Lung (tissue), 12 donors: ENCODE results near the gene AUP1. TPM values are rescaled to one million over a fixed set of nuclear protein-coding genes. Genes with fewer than 3 reads are reported as not detected.

Experiments used
- ATAC-seq: fragments of 200-7000 bp; cut with Tn5 transposase; one replicate; pipeline ENCODE4 v1.9.1; 2020; ENCODE audit warnings: moderate number of reproducible peaks; ENCODE audit not compliant: insufficient read depth, low FRiP score
- DNase-seq, 3 donors: peaks; one replicate each; pipeline ENCODE4 v3.0.0-alpha.2; 2013 to 2017
- H3K27ac ChIP-seq, 2 donors: one replicate each; pipeline ENCODE4 v1.5.1; 2013; ENCODE audit warnings: mild to moderate bottlenecking in 2 of 2, moderate library complexity in 2 of 2, control low read depth in 1 of 2, inconsistent platforms in 1 of 2, low read depth in 1 of 2, low read length in 1 of 2
- H3K27me3 ChIP-seq, 3 donors: one replicate each; pipeline ENCODE4 v1.5.1; 2013; ENCODE audit warnings: low read length in 2 of 3; ENCODE audit not compliant: control insufficient read depth in 3 of 3, insufficient read depth in 3 of 3
- H3K36me3 ChIP-seq, 4 donors: one replicate each; pipeline ENCODE4 v1.5.1; 2013; ENCODE audit warnings: low read length in 4 of 4, mild to moderate bottlenecking in 1 of 4, moderate library complexity in 1 of 4; ENCODE audit not compliant: control insufficient read depth in 4 of 4, insufficient read depth in 4 of 4
- H3K4me1 ChIP-seq, 5 donors: one replicate each; pipeline ENCODE4 v1.5.1; 2013; ENCODE audit warnings: low read length in 5 of 5, mild to moderate bottlenecking in 2 of 5, moderate library complexity in 1 of 5; ENCODE audit not compliant: control insufficient read depth in 5 of 5, insufficient read depth in 5 of 5
- H3K4me3 ChIP-seq: one replicate; pipeline ENCODE4 v1.5.1; 2013; ENCODE audit warnings: mild to moderate bottlenecking, control low read depth, moderate library complexity
- H3K9ac ChIP-seq, 2 donors: one replicate each; pipeline ENCODE4 v1.5.1; 2013; ENCODE audit warnings: low read length in 2 of 2, control low read depth in 1 of 2; ENCODE audit not compliant: insufficient read depth in 1 of 2
- H3K9me3 ChIP-seq, 4 donors: one replicate each; pipeline ENCODE4 v1.5.1; 2013; ENCODE audit warnings: low read length in 3 of 4, mild to moderate bottlenecking in 1 of 4, moderate library complexity in 1 of 4; ENCODE audit not compliant: control insufficient read depth in 4 of 4, insufficient read depth in 3 of 4
- WGBS, 2 donors: extraction: QIAGEN DNeasy Blood & Tissue Kit; methylation state at CpG; one replicate each; pipeline ENCODE4 v1.1.7; 2013; 5-methylcytosine and 5-hydroxymethylcytosine counted together
- polyA plus RNA-seq, 2 donors: library from polyadenylated mRNA; stranded (reverse); fragments of 200-250 nt; gene quantifications; one replicate each; pipeline ENCODE4 v1.2.1, GENCODE V29; 2013
- total RNA-seq, 2 donors: library from RNA; depleted of rRNA in 1 of 2; stranded (reverse); fragments of >200 nt in 1 of 2; gene quantifications; one replicate each; pipeline ENCODE4 v1.2.1, GENCODE V29; 2014 to 2021
- TF ChIP-seq, protein P1 (sequence below): IDR thresholded peaks from 2 replicates; pipeline ENCODE4 v1.5.1; 2012; ENCODE audit warnings: mild to moderate bottlenecking; ENCODE audit errors: control extremely low read depth, extremely low read depth
- donor health status: control.
- donor health status: control.
- donor health status: Bipolar disorder and iron deficiency.
- donor health status: healthy.
- donor health status: DM: yes; HTN: yes; CAD: no.

AUP1 gene
- total and polyA plus RNA-seq, 4 donors: 65.6 to 185 (median 129) TPM

DNA sequence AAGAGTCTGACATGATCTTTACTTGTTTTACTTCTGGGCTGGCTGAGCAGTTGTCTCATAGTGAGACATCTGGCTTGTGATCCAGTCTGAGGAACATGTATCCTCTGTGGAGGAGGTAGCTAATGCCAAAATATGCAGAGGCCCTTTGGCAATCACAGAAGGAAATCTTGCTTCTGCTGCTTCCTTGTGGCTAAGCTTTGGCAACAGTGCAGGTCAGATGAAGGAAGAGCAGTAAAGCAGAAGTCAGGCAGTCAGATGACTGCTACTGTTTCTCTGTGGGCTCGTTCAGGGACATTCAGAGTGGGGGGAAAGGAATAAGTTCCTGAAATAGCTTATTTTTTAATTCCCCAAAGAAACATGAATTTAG, 47.3 kb upstream of the AUP1 start:
- H3K4me1 ChIP-seq: no peaks in the 10 kb centered on the region
- H3K36me3 ChIP-seq: no peaks in the 10 kb centered on the region
- no peaks in the 10 kb centered on the region for H3K27me3 ChIP-seq
- TF ChIP-seq, protein P1, sequence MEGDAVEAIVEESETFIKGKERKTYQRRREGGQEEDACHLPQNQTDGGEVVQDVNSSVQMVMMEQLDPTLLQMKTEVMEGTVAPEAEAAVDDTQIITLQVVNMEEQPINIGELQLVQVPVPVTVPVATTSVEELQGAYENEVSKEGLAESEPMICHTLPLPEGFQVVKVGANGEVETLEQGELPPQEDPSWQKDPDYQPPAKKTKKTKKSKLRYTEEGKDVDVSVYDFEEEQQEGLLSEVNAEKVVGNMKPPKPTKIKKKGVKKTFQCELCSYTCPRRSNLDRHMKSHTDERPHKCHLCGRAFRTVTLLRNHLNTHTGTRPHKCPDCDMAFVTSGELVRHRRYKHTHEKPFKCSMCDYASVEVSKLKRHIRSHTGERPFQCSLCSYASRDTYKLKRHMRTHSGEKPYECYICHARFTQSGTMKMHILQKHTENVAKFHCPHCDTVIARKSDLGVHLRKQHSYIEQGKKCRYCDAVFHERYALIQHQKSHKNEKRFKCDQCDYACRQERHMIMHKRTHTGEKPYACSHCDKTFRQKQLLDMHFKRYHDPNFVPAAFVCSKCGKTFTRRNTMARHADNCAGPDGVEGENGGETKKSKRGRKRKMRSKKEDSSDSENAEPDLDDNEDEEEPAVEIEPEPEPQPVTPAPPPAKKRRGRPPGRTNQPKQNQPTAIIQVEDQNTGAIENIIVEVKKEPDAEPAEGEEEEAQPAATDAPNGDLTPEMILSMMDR: no peak
- WGBS, 2 donors: 17 to 35% methylated on average over 1 of the region's 1 CpG
- no peak overlapping the region for H3K27ac ChIP-seq
- ATAC-seq (peak; percentile 49), DNase-seq (peak in 2 of 3 donors; percentile 11 to 35)
- no peaks in the 10 kb centered on the region for H3K9me3 ChIP-seq
- no peak overlapping the region for H3K4me3 ChIP-seq
- H3K9ac ChIP-seq: no peak overlapping the region

DNA sequence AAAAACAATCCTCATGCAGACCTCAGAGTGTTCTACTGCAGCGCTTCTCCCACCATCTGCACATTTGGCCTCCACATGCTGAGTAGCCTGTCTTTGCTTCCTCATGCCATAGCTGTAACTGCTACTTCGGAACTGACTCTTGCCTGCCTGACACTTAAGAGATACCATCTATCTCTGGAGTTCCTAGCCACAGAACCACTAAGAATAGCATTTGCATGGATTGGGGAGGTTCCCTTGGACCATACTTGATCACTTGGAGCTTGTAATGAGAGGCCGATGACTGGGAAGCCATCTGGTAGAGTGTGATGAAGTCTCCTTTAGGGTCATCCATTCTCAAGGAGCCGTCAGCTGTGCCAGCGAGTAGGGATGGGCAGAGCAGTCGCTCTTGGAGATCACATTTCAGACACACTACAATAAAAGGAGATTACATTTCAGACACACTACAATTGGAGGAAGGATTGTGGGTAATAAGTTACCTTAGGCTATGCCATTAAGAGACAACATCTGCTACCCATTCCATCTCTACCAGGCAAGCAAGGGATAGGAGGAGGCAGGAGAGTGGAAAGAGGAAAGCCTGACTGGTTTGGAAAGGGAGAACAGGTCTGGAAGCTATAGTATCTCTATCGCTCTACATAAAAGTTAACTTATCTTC, 46.8 kb upstream of the AUP1 start:
- no peak overlapping the region for H3K4me3 ChIP-seq
- no peaks in the 10 kb centered on the region for H3K27me3 ChIP-seq
- DNase-seq (no peak), ATAC-seq (no peak)
- WGBS, 2 donors: 70 to 83% methylated on average over 7 of the region's 7 CpGs
- no peak overlapping the region for H3K9ac ChIP-seq
- H3K4me1 ChIP-seq: no peaks in the 10 kb centered on the region
- H3K36me3 ChIP-seq: no peaks in the 10 kb centered on the region
- TF ChIP-seq, protein P1: no peak
- H3K27ac ChIP-seq: no peak overlapping the region
- H3K9me3 ChIP-seq: no peaks in the 10 kb centered on the region

DNA sequence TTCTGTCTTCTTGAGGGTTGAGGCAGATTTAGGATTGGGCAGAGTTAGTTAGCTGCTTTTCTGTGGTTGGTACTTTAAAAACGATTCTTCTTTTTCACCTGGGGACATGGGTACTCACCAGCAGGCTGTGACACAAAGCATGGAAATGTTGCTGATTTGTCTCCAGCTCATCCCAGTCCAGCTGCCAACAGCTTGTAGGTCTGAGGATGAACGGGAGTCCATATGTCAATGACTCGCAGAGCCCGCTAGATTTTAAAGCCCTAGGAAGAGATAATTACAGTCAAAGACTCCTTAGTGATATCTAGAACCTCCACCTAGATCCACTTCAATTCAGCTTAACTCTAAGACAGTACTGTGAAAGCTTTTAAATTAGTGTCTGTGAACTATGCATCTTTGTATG, 45.8 kb upstream of the AUP1 start:
- Histone ChIP-seq H3K4me1 (no peaks in the 10 kb centered on the region), H3K9ac (no peak overlapping the region), H3K27ac (no peak overlapping the region), H3K4me3 (no peak overlapping the region), H3K36me3 (no peaks in the 10 kb centered on the region), H3K9me3 (no peaks in the 10 kb centered on the region), H3K27me3 (no peaks in the 10 kb centered on the region)
- no peak for DNase-seq
- TF ChIP-seq, protein P1: no peak
- no peak for ATAC-seq
- 88 to 95% methylated on average over 4 of the region's 4 CpGs for WGBS, 2 donors
